ENCODE data around the gene CLSTN3. TPM values are rescaled to one million over a fixed set of nuclear protein-coding genes. Genes with fewer than 3 reads are reported as not detected.

CLSTN3 gene
- total and polyA plus RNA-seq, 4 donors = 6.1 to 37.2 (median 26.8) TPM

GRCh38 chr12:7190268-7191055 lies 60.3 kb downstream of the CLSTN3 start (continued):
- no peak for TF ChIP-seq ATF3 (IDR thresholded peaks at IDR 0.05)
- TF ChIP-seq SP1 (IDR thresholded peaks at IDR 0.05) = no peak
- no peak for TF ChIP-seq NR2F2 (IDR thresholded peaks at IDR 0.05)
- no peak for TF ChIP-seq HNF4G (IDR thresholded peaks at IDR 0.05)
- no peak for TF ChIP-seq HNF4A (conservative IDR thresholded peaks at IDR 0.05)
- no peak for TF ChIP-seq JUND (IDR thresholded peaks at IDR 0.05)
- TF ChIP-seq GABPA (IDR thresholded peaks at IDR 0.05 in 1 of 2, conservative IDR thresholded peaks at IDR 0.05 in 1 of 2) = no peak
- TF ChIP-seq ZBTB33 (IDR thresholded peaks at IDR 0.05) = no peak
- TF ChIP-seq RAD21 (IDR thresholded peaks at IDR 0.05) = no peak
- no peak for TF ChIP-seq FOXA2 (IDR thresholded peaks at IDR 0.05)

GRCh38 chr12:7193674-7194073 lies 63.5 kb downstream of the CLSTN3 start:
- TF ChIP-seq FOXA1 (IDR thresholded peaks at IDR 0.05) = no peak
- no peak for TF ChIP-seq EGR1 (IDR thresholded peaks at IDR 0.05; ENCODE audit: low read depth in 2 of 2)
- TF ChIP-seq JUND (IDR thresholded peaks at IDR 0.05) = no peak
- TF ChIP-seq RAD21 (IDR thresholded peaks at IDR 0.05) = no peak
- TF ChIP-seq RXRA (IDR thresholded peaks at IDR 0.05) = no peak
- no peak for TF ChIP-seq CTCF (IDR thresholded peaks at IDR 0.05; ENCODE audit: low read depth, low read length, missing input control)
- TF ChIP-seq ZBTB33 (IDR thresholded peaks at IDR 0.05) = no peak
- no peak for TF ChIP-seq FOXA2 (IDR thresholded peaks at IDR 0.05)
- TF ChIP-seq GABPA (IDR thresholded peaks at IDR 0.05 in 1 of 2, conservative IDR thresholded peaks at IDR 0.05 in 1 of 2) = no peak
- TF ChIP-seq HNF4G (IDR thresholded peaks at IDR 0.05) = no peak
- TF ChIP-seq NR2F2 (IDR thresholded peaks at IDR 0.05) = no peak
- no peak for TF ChIP-seq SP1 (IDR thresholded peaks at IDR 0.05)
- no peak for TF ChIP-seq ATF3 (IDR thresholded peaks at IDR 0.05)
- TF ChIP-seq REST (IDR thresholded peaks at IDR 0.05) = no peak
- TF ChIP-seq YY1 (IDR thresholded peaks at IDR 0.05) = no peak
- Histone ChIP-seq H3K27ac (ENCODE audit: low read depth in 1 of 2, low read length in 2 of 2) (no peak overlapping the region), H3K4me1 (ENCODE audit: control insufficient read depth in 4 of 4, insufficient read depth in 4 of 4, low read length in 3 of 4) (peaks cover 0 to 28% (median 21%) of the 10 kb centered on the region in 4 donors), H3K27me3 (ENCODE audit: control insufficient read depth in 4 of 4, insufficient read depth in 4 of 4, low read length in 3 of 4) (no peaks in the 10 kb centered on the region), H3K4me3 (ENCODE audit: low read depth in 1 of 3, low read length in 3 of 3) (no peak overlapping the region), H3K9ac (ENCODE audit: low read depth in 1 of 2, low read length in 2 of 2) (no peak overlapping the region), H3K9me3 (ENCODE audit: control insufficient read depth in 4 of 4, low read length in 3 of 4) (no peaks in the 10 kb centered on the region), H3K36me3 (ENCODE audit: control insufficient read depth in 4 of 4, insufficient read depth in 3 of 4, low read depth in 1 of 4, low read length in 3 of 4) (peaks cover 1 to 20% (median 8%) of the 10 kb centered on the region in 4 donors)
- WGBS = 86% methylated on average over 2 of the region's 2 CpGs
- no peak for DNase-seq (ENCODE audit: low spot score)

Data from liver (tissue), 9 donors.